Measurements from ENCODE around the gene HAS3.
"Not testable (repeated sequence)": the region's sequence is repeated elsewhere in the genome, so short reads cannot be mapped to it uniquely, and the experiment has no call there.

The HAS3 gene

DNA sequence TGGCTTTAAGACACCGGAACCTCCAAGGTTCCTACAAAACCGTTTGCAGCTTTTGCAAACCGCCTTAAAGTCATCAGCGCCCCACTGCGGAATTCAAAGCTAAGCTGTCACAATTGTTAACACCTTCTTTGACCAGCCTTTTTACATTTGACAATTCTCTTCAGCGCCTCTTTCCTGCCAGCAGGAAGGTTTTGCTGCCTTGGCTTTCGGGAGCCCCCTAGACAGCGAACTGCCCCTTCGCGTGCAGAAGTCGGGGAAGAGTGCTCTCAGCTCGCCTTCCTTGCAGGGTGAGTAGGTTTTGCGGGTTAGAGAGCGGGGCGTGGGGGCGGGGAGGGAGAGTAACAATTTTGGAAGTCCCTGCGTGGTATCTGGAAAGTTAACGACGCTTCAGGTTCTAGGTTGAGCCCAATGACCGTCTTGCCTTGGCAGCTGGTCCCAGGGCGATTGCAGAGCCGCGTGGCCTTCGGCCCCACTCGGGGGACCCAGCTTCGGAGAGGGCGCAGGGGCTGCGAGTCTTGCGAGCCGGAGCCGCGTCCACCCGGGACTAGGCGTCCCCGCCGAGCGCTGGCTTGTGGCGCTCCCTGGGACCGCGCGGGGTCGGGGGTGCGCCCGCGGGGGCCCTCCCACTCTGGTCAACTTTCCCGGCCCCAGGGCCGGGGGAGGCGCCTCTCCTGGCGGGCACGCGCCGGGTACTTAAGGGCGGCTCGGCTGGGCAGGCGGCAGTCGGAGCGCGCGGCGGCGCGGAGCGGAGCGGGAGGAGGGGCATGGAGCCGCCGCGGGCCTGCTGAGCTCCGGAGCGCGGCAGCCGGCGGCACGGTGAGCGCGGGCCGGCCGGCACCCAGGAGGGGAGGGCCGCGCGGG lies at the start of gene HAS3:
Gene HAS3, plus strand, starts transcription at position 153 of the 861 bp plus-strand sequence. CDS start 3,743 bp downstream, outside the sequence.
- DNase-seq = peak; percentile 49

DNA sequence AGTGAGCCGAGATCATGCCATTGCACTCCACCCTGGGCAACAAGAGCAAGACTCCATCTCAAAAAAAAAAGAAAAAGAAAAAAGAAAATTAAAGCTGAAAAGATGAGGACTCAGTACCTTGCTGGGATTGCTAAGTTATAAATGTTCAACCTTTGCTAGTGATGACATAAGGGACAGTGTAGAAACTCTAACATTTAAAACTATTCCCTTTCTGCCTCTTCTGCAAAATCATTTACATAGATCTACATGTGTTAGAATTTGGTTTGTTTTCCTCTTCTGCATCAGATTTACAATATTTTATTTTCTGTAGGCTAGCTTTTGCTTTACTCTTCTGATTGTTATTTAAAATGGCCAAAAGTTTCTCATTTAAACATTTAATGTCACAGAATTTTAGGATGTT lies 49.5 kb upstream of the HAS3 start:
- no peak for DNase-seq

DNA sequence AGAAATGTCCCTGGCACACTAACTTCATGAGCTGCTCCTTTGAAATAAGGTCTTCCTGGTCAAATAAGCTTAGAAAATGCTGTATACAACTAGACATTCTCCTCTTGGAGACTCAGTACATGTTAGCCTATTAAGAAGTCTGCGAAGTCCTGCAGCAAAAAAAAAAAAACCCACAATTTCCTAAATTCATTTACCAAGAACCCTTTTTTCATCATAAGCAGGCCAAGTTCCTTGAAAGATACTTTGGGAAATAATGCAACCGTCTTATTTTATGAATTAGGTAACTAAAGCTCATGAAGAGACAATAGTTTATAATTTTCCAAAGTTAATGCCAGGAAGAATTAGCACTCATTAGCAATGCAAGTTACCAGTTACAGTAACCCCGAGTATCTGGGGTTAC lies 49.0 kb upstream of the HAS3 start:
- no peak for DNase-seq

GRCh38 chr16:69057400-69058378 lies 47.8 kb upstream of the HAS3 start:
- no peak for DNase-seq

GRCh38 chr16:69063491-69063890 lies 42.0 kb upstream of the HAS3 start:
- DNase-seq = not testable (repeated sequence)

GRCh38 chr16:69064124-69064763 lies 41.2 kb upstream of the HAS3 start:
- DNase-seq = no peak

GRCh38 chr16:69064764-69065313 lies 40.6 kb upstream of the HAS3 start:
- no peak for DNase-seq

GRCh38 chr16:69069504-69069903 lies 35.9 kb upstream of the HAS3 start:
- DNase-seq = no peak

DNA sequence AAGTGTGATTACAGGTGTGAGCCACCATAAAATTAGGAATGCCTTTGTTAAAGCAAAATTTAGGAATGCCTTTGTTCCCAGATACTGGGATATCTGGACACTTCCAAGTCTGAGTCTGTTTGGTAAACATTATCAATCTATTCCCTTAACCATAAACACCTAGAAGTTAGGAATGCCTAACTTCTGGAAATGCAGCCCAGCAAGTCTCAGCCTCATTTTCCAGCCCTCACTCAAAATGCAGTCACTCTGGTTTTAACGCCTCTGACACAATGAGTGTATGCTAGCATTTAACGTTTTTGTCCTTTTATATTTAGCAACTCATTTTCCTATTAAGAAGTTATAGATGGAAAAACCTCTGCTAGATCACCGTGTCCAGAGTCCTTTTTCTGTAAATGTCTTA lies 34.4 kb upstream of the HAS3 start:
- DNase-seq = no peak

GRCh38 chr16:69072640-69072974 lies 32.8 kb upstream of the HAS3 start:
- DNase-seq = no peak

GRCh38 chr16:69073181-69073702 lies 32.2 kb upstream of the HAS3 start:
- DNase-seq = peak; percentile 15

DNA sequence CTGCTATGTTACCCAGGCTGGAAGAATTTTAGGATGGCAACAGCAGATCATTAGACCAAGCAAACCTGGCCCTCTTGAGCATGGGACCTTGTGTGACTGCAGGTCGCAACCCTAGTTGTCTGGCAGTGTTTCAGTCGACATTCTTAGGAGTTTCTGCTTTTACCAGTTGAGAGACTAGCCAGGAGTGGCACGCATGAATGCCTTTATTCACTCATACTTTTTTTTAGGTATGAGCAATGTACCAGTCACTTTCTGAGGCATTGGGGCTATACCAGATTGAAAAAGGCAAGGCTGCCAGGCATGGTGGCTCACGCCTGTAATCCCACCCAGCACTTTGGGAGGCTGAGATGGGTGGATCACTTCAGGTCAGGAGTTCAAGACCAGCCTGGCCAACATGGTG lies 28.2 kb upstream of the HAS3 start:
- no peak for DNase-seq

DNA sequence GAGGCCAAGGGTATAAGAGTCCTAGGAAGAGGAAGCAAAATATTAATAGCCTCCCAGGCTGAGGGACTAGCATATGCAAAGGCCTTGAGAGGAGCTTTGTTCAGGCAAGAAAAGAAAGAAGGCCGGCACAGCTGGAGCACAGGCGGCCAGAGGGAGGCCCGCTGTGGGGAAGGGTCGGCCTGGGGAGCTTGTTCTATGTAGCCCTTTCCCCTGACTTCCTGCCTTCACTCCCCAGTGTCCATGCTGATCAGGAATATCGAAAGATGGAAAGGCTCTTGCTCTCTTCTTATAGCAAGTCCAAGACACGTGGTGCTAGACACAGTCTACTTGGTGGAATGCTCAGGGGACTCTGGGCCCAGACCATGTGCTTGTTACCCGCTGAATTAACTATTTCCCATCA lies 27.4 kb upstream of the HAS3 start:
- no peak for DNase-seq

DNA sequence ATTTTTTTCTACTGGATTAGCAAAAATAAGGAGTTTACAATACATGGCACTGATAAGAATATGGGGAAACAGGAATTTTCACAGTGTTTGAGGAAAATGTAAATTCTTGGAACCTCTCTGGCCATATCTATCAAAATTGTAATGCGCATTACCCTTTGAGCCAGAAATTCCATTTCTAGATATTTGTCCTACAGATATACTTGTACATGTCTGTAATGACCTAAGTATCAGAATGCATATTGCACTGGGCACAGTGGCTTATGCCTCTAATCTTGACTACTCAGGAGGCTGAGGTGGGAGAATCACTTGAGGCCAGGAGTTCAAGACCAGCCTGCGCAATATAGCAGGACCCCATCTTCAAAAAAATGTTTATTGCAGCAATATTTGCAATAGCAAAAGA lies 25.8 kb upstream of the HAS3 start:
- DNase-seq = no peak

GRCh38 chr16:69083306-69083941 lies 22.0 kb upstream of the HAS3 start:
- DNase-seq = no peak

- no peak for DNase-seq
Measured at GRCh38 chr16:69084289-69084688, 21.2 kb upstream of the HAS3 start.

- no peak for DNase-seq
Measured at GRCh38 chr16:69085032-69085695, 20.3 kb upstream of the HAS3 start.

- DNase-seq = no peak
Measured at GRCh38 chr16:69087161-69087581, 18.3 kb upstream of the HAS3 start.

- no peak for DNase-seq
Measured at GRCh38 chr16:69088684-69089083, 16.8 kb upstream of the HAS3 start.

- DNase-seq = no peak
Measured at GRCh38 chr16:69089091-69089910, 16.2 kb upstream of the HAS3 start.

DNA sequence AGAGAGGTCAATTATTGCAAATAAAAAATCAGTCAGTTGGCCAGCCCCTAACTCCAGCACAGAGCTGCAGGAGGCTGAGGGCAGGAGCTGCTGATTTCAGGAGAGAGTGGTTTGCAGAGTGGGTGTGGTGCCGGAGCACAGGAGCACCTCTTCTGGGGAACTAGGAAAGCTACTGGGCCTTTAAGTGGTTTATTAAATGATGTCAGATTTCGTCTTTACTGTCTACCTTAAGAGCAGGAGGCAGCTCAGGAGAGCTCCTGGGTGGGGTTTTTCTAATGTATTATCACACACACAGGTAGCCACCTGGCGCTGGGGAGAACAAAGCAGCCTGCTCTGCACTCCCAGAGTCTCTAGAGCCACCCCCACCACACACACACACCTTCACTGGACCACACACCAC lies 11.5 kb upstream of the HAS3 start:
- no peak for DNase-seq

Data from suppressor macrophage treated with lipopolysaccharide for 4 hours (primary cell).